Occipital lobe (tissue), 2 donors: ENCODE measurements around the gene ISCU. TPM values are rescaled to one million over a fixed set of nuclear protein-coding genes. Genes with fewer than 3 reads are reported as not detected.
"Not testable (repeated sequence)": the region's sequence is repeated elsewhere in the genome, so short reads cannot be mapped to it uniquely, and the experiment has no call there.

Experiments
- DNase-seq: peaks from one replicate; lab custom pipeline; 2025; lab: John Stamatoyannopoulos, UW
- total RNA-seq: library from RNA; depleted of rRNA; stranded (reverse); fragments of >200 nt; gene quantifications from one replicate; pipeline ENCODE4 v1.2.3, GENCODE V29; 2014

ISCU gene
- total RNA-seq, 1 donor from 2014 or later = 36.2 TPM

DNA sequence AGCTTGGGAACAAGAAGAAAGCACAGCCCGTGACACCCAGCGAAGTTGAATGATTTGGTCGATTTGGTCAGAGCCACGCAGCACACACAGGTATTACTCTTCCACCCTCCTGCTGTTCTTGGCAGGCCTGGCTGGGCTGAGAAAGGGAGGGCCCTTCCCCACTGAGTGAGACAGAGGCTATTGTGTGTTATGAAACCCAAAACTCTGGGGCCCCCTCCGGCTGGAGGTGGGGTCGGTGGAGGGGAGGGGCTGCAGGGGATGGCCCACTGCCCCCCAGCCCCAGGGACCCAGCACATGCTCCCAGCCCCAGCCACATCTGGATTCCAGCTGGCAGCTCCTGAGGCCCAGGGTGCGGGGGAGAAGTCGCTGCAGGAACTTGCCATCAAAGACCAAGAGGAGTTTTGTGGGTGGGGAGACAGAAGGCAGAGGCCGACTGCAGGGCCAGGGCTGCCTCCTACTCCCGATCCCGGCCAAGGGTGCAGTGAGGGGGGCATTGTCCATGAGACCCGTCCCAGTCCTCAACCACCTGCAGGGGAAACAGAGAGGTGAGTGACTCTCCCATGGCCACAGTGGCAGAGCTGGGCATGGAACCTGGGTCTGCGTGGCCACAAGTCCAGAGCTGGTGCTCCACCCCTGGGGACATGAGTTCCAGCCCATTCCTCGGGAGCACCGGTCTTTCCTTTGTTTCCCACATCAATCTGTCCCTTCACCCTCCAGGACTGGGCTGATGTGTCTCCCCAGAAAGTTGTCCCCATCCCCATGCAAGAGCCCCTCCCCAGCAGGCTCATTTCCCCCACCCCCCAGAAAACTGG, 26.8 kb downstream of the ISCU start:
- no peak for DNase-seq

- DNase-seq = no peak
These were observed 27.4 kb downstream of the ISCU start for GRCh38 chr12:108589840-108590229.

GRCh38 chr12:108590463-108590862, 28.1 kb downstream of the ISCU start:
- DNase-seq = not testable (repeated sequence)

DNA sequence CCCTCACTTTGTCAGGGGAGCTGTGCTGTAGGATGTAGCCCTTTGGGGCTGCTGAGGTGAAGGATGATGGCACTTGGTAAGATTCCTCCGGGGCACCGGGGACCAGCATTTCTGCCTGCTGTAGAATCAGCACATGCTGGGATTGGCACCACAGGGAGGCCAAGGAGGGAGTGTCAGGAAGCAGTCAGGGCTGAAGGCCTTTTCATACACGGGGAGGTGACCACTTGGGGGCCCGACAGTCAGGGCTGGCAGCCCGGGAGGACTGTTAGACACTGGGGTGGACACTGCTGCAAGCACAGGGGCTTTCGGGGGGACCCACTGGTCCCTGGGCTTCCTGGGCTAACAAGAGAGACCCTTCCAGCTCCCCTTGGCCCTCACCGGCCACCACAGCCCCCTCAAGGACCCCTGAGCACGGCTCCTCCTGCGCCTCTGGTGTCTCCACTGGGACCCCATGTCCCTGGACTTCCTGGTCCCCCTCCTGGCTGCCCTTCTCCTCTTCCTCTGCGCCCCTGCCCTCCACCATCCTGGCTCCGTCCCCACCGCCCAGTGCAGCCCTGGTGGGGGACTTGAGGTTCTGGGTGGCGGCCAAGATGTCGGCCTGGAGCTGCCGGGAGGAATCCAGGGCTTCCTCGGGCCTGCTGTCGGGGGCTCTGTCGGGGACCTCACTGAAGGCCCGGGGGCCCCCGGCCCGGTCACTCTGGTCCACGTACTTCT, 29.0 kb downstream of the ISCU start:
- no peak for DNase-seq

GRCh38 chr12:108592033-108592909, 29.9 kb downstream of the ISCU start:
- no peak for DNase-seq

- no peak for DNase-seq
These were observed 32.0 kb downstream of the ISCU start for GRCh38 chr12:108594323-108594903.

DNA sequence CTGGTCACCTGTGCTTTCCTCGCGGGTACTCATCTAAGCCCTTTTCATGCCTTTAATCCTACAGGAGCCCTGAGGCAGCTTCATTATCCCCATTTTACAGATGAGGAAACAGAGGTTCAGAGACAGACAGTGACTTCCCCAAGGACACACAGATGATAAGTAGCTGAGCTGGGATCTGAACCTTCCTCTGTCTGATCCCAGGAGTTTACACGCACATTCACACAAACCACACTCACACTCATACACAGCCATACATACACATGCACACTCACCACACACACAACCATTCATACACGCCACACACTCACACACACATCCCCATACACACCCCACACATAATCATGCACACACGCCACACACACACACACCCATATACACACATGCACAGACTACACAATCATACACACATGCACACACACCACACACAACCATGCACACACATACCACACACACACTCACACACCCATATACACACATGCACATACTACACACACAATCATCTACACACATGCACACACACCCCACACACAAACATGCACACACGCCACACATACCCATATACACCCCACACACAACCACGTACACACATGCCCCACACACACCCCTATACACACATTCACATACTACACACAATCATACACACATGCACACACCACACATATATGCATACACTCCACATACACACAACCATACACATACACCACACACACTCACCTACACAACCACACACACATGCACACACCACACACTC, 32.7 kb downstream of the ISCU start:
- DNase-seq = no peak

GRCh38 chr12:108595711-108596647, 33.6 kb downstream of the ISCU start:
- no peak for DNase-seq

GRCh38 chr12:108596854-108597558, 34.6 kb downstream of the ISCU start:
- no peak for DNase-seq

DNA sequence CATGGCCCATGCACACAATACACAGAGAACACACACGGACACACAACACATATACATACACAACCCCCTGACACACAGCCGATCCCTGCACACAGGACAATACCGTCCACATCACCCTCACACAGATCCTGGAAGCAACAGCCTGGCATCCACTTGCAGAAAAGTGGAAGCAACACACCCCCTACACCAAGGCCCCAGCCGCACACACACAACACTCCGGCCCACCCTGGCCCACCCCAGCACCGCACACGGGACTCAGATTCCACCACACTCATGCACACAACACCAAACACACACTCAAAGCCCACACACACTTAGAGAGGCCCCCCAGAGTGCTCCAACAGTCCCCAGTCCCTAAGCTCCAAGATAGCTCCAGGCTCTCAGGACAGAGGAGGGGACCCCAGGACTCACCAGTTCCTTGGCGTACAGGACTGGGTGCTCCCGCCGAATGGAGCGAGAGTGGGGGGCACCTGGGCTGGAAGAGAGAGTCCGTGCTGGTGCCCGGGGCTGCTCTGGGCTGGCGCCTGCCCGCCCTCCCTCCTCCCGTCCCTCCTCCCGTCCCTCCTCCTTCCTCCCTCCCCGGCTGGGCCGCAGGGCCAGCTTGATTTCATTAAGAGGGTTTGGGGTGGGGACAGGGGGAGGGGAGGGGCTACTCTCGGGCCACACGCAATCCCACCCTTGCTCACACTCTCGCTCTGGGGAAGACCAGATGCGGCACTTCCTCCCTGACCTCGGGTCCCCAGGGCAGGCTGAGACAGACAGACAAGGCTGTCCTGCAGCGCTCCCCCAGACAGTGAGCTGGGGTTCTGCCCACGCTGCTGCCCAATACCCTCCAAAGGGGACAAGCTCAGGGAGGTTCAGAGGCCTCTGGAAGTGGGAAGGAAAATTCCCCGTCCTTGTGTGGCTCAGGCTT, 35.4 kb downstream of the ISCU start, which contains the start of gene TMEM119:
TMEM119 (minus strand) TSS at position 526 of the 913 bp plus-strand sequence. CDS start 5,701 bp downstream, outside the sequence.
- DNase-seq = no peak

GRCh38 chr12:108598553-108599250, 36.3 kb downstream of the ISCU start:
- no peak for DNase-seq

- no peak for DNase-seq
These were observed 37.1 kb downstream of the ISCU start for GRCh38 chr12:108599541-108599940.

DNA sequence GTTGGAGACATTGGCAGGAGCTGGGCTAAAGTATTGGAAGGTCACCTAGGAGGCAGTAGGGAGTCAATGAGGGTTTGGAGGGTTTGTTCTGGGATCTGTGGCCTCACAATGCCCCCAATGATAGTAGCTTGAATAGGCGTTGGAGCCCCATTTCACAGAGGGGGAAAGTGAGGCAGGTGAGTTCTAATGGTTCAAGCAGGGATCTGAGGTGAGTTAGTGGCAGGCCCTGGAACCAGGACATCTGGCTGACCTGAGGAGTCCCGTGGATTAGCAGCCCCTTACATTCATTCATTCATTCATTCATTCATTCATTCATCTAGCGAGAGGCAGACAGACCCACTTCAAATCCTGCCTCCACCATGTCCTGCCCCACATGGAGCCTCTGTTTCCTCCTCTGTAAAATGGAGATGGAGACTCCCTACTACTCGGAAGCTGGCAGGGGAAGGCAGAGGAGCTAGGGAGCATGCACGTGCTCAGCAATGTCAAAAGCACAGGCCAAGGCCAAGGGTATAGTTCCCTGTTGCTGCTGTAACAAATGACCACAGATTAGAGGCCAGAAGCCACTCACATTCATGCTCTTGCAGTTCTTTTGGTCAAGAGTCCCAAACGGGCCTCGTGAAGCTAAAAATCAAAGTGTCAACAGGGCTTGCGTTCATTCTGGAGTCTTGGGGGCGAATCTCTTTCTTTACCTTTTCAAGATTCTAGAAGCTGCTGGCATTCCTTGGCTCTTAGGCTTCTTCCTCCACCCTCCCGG, 37.7 kb downstream of the ISCU start:
- DNase-seq = no peak

- DNase-seq = no peak
These were observed 38.3 kb downstream of the ISCU start for GRCh38 chr12:108600702-108601007.

- DNase-seq = no peak
These were observed 39.9 kb downstream of the ISCU start for GRCh38 chr12:108602209-108602705.

DNA sequence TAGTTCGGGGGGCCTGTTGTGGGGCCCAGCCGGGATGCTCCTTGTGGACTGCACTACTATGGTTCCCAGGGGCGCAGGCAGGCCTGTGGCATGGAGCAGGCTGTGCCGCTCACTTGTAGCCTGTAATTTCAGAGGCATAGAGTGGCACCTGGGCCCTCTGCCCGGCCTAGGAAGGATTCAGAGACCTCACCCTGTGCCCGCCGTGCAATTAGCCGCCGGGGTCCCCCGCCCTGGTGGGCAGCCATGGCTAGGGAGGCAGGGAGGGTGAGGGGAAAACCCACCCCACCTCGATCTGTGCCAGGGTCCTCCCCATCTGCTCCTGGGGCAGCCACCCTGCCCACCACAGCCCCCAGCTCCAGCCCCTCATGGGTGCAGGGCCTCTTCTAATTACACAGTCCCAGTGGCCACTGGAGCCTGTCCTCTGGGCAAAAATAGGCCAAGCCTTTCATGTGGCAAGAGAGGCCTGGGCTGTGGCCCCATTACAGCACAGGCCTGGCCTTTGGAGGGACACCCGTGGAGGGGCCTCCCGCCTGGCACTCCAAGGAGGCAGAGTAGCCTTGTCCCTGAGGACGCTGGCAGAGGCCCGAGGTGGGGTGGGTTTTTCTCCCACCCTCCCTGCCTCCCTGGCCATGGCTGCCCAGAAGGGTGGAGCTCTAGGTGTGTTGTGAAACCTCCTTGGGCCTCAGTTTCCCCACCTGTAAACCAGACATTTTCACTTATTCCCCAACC, 40.7 kb downstream of the ISCU start:
- DNase-seq = no peak
